HFF-Myc (cell line): Measurements from ENCODE around the gene PKD2.

Experiments
- DNase-seq: peaks from one replicate; pipeline ENCODE4 v3.0.0-alpha.2; 2011; ENCODE audit warnings: low read depth; ENCODE audit errors: extremely low read depth
- H3K4me3 ChIP-seq: replicated peaks from 2 replicates; pipeline ENCODE4 v1.5.1; 2011; ENCODE audit warnings: low read depth, mild to moderate bottlenecking, control low read depth, low read length
- CTCF ChIP-seq: IDR thresholded peaks from 2 replicates; pipeline ENCODE4 v1.5.1; 2012; ENCODE audit warnings: mild to moderate bottlenecking, low read depth, low read length, control low read depth; ENCODE audit errors: missing control alignments

Gene PKD2

GRCh38 chr4:88002786-88003185 is 4.6 kb upstream of the PKD2 start:
- TF ChIP-seq CTCF: no peak
- H3K4me3 ChIP-seq: no peak overlapping the region
- no peak for DNase-seq

- no peak for TF ChIP-seq CTCF
- DNase-seq: no peak
- H3K4me3 ChIP-seq: no peak overlapping the region
These were observed 4.2 kb upstream of the PKD2 start for GRCh38 chr4:88003261-88003660.

GRCh38 chr4:88005076-88005475 is 2.4 kb upstream of the PKD2 start:
- no peak overlapping the region for H3K4me3 ChIP-seq
- TF ChIP-seq CTCF: no peak
- no peak for DNase-seq

- no peak overlapping the region for H3K4me3 ChIP-seq
- DNase-seq: no peak
These were observed 1.5 kb upstream of the PKD2 start for GRCh38 chr4:88005946-88006345.

GRCh38 chr4:88006956-88007303 is 505 bp upstream of the PKD2 start:
- DNase-seq: no peak
- no peak for TF ChIP-seq CTCF

More at GRCh38 chr4:88005946-88006345, 1.5 kb upstream of the PKD2 start:
- TF ChIP-seq CTCF: no peak

GRCh38 chr4:88008122-88008742 is 797 bp downstream of the PKD2 start:
- H3K4me3 ChIP-seq: peak overlapping the region; percentile 51
- DNase-seq: no peak
- no peak for TF ChIP-seq CTCF

More at GRCh38 chr4:88006956-88007303, 505 bp upstream of the PKD2 start:
- peak overlapping the region; percentile 51 for H3K4me3 ChIP-seq

- no peak for DNase-seq
- TF ChIP-seq CTCF: no peak
- H3K4me3 ChIP-seq: peak overlapping the region; percentile 51
These were observed 1.3 kb downstream of the PKD2 start for GRCh38 chr4:88008743-88009171.
